Stimulated activated naive CD4-positive, alpha-beta T cell treated with Interleukin-2 at 50 U/mL for 16 hours (primary cell): ENCODE results near the gene STK38L.

Source experiments
- DNase-seq: peaks from one replicate; lab custom pipeline; 2025; lab: John Stamatoyannopoulos, UW

Gene STK38L

GRCh38 chr12:27243804-27244688, at the start of gene STK38L:
TSS of gene STK38L (plus strand) at chr12:27244286. CDS start at chr12:27297721, 53,435 bp downstream.
- DNase-seq = peak; percentile 95

DNA sequence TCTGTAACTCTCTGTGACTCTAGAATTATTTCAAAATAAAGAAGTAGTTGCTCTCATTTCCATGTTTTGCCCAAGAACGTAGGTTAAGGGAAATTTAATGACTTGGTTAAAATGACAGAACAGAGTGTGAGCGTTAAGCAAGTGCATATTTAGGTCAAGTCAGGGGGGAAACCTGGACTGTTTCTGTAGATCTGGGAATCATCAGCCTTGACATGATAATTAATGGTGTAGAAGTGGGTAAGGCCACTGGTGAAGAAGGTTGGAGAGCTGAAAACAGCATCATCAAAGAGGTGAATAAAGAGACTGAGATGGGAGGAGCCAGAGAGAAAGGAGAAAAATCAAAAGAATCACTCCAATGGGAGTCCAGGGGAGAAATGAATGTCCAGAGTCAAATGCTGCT, 49.4 kb upstream of the STK38L start:
- DNase-seq = no peak

DNA sequence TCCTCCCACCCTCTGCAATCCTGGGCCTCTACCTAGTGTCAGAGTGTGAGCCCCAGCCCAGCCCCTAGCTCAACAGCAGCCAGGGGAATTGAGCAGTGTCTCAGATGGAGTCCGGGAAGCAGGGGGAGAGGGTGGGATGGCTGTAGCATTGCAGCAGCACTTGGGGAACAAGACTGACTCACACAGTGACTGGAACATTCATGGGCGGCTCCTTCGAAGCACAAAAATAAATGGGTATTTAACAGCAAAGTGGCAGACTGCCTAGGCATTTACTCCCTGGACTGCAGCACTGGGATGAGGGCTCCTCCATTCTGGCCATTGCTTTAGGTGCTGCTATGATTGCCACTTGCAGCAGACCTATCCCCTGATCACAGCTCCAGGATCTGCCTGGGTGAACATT, 46.0 kb upstream of the STK38L start:
- no peak for DNase-seq

DNA sequence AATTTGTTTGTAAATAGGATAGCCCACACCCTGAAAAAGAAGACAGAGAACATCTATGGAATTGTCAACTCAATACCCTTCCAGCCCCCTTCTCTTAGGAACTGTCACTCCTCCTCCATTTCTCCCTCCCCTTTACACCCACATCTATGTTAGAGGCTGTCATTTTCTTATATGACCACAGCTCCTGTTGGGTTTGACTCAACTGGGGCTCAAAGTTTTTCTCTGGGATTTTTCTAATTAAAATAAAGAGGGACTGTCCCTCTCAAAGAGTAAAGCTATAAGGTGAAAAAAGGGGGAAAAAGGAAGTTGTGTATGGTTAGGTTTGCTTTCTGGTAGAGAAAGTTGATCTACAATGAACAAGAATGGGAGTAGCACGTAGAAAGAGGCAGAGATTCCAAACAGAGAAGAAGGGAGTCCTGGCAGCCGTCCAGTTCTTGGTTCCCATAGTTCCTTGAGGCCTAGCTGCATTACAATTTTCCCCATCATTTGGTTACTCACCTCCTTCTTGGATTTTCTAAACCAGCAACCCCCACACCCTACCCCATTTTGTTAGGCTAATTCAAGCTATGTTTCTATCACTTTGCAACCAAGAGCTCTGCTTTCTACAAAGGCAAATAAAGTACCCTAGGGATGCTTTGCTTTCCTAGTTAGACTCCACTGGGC, 44.3 kb upstream of the STK38L start:
- DNase-seq = no peak

DNA sequence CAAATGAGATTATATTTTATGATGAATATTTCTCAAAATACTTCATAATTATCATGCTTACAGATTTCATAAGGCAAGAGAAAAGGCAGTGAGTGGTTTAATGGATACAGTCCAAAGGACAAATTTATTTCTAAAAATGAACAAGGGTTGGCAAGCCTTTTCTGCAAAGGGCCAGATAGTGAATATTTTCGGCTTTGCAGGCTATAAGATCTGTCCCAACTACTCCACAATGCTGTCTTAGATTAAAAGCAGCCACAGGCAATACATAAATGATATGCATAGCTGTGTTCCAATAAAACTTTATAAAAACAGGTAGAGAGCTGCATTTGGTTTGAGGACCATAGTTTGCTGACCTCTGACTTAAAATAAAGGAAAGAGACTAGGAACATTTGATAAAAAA, 42.9 kb upstream of the STK38L start:
- no peak for DNase-seq

- DNase-seq = no peak
Observed at GRCh38 chr12:27206801-27207502, 37.1 kb upstream of the STK38L start.

DNA sequence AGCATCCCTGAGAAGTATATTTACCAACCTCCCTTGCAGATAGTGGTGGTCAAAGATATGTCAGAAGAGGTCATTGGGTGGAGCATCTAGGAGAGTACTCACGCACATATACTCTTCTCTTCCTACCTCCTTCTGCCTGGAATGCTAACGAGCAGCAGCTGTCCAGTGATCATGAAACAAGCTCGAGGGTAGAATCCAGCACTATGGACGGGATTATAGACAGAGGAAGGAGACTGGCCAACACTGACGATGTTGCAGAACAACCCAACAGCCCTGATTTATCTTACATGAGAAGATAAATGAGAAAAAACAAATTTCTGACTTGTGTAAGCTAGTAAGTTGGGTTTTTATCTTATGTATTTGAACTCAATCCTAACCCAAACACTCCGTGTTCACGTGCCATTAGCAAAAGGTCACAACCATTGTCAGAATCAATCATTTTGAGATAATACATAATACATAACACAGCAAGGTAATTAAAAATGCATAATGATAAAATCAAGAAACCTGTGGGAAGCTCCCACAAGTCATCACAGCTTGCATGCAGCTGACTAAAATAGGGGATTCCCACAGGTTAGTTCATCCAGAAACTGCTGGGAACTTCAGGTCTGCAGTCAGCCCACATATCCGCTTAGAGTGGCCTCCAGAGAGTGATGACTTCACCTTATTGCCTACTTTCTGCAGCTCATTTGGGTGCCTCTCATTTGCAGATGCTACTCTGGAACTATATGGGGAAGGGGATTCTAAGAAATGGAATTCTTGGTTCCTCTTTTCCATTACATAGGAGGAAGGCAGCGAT, 36.3 kb upstream of the STK38L start:
- DNase-seq = peak; percentile 19

DNA sequence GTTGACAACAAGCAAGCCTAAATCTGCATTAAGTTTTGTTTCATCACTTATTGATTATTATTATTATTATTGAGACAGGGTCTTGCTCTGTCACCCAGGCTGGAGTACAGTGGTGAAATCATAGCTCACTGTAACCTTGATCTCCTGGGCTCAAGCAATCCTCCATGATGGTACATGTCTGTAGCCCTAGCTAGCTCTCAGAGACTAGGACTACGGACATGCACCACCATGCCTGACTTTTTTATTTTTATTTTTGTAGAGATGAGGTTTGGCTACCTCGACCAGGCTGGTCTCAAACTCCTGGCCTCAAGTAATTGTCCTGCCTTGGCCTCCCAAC, 35.7 kb upstream of the STK38L start:
- DNase-seq = no peak

- DNase-seq = no peak
Observed at GRCh38 chr12:27209257-27209910, 34.7 kb upstream of the STK38L start.

DNA sequence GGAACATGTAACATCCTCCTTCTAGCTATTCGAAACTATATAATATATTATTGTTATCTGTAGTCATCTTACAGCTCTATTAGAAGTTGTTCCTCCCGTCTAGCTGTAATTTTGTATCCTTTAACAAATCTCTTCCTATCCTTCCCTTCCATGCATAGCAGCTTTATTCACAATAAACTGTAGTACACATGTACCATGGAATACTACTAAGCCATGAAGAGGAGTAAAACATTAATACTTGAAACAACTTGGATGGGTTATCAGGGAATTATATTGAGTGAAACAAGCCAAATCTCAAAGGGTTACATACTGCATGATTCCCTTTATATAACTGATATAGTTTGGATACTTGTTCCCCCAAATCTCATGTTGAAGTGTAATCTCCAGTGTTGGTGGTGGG, 33.9 kb upstream of the STK38L start:
- DNase-seq = no peak

GRCh38 chr12:27212861-27213260, 31.2 kb upstream of the STK38L start:
- DNase-seq = no peak

DNA sequence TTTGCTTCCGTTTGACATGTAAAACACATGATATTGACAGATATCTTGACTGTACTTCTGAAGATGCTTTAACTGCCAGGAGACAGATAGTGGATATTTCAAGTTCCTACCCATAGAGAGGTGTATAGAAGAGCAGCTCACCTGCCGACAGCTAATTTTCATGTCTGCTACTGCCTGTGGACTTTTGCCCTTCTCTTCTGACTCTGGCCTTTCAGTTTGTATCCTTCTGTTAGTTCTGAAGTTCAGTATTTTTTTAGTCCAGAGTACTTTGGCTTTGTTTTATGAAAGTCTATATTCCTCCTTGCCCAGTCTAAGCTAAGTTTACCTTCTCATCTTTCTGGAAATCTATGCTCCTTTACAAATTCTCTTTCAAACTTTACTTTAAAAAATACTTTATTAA, 30.8 kb upstream of the STK38L start:
- no peak for DNase-seq

DNA sequence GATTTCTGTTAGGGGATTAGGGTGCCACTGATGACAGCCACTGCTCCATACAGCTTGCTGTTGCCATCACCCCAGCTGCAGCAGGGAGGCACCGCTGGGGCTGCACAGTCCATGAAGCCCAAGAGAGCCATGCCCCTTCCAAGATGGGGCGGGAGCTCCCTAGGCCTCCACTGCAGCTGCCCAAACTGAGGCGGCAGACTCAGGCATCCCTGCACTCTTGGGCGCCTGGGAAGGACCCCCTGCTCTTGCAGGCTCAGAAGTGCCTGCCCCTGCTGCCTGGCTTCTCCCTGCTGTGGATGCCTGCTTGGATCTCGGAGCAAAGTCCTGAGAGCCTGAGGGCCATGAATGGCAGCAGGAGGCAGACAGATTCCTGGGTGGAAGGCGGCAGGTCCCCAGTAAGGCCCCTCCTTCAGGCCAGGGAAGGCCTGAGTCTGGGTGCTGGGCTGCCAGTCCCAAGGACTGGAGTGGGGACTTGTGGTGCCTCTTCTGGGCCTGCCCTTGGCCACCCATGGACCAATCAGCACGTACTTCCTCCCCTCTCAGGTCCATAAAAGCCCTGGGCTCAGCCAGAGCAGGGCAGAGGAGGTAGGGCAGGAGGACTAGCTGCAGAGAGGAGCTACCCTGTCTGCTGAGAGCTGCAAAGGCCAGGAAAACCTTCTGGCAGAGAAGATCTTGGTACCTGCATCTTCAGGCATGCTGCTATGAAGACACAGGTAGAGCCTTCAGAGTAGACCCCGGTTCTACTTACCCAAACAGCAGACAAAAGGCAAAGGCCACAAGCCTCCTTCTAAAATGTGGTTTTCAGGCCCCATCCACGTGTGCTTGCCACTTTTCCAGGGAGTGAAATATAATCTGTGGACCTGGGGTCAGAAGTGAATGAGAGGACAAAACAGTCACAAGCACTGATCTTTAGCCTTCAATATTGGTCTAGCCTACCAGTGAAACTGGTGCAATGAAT, 30.0 kb upstream of the STK38L start:
- DNase-seq = no peak

DNA sequence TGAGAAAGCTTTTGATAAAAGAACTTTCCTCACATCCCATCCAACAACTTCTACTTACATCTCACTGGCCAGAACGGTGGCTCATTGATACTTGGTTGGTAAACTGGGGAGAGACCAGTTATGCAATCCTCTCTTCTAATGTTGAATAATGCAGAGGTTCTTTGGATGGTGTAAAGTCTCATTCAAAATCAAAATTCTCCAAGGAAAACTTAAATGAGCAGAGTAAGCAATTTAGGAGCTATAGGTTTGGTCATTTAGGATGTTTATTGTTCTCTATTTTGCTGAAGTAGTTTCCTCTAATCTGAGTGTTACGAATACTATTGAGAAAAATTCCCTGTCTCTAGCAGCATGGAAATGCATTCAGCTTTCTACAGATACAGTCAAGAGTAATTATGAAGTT, 26.5 kb upstream of the STK38L start:
- DNase-seq = no peak

DNA sequence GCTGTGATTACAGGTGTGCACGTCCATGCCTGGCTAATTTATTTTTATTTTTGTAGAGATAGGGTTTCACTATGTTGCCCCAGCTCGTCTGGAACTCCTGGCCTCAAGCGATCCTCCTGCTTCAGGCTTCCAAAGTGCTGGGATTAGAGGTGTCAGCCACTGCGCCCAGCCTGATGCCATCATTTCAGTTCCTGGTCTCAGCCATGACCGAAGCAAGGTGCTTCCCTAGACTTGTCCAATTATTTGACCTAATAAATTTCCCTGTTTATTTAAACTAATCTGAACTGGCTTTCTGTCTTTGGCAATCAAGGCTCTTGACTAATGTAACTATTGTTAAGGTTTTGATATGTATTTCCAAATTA, 24.4 kb upstream of the STK38L start:
- DNase-seq = no peak

DNA sequence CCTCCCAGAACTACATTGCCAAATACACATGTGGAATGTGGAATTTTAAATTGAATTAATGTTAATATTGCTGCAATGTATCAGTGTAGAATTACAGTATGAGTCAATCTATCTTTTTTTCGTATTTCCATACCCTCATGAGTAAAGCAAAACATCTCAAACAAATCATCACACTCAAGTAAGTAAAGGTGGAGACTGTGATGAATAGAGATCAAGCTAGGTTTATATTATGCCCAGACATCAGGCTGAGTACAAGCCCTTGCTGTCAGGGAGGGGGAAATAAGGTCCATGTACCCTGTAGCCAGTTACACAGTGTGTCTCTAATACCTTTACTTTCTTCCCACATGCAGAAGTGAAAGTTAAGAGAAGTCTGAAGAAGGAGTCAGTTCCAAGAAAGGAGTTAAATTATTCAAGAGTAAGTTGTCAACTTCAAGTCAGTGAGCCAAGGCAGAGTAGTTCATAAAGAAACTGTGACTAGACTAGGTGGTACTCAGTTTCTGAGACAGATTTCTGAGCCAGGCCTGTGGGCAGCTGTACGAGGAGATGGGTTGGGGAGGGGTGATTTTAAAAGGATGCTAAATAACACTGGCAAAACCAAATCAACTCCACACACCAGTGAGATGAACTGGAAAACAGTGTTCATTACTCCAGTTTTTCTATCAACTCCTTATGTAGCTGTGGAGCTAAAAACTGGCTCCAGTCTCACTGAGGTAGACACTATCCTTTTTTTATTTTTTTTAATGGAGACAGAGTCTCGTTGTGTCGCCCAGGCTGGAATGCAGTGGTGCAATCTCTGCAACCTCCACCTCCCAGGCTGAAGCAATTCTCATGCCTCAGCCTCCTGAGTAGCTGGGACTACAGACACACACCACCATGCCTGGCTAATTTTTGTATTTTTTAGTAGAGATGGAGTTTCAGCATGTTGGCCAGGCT, 23.8 kb upstream of the STK38L start:
- DNase-seq = no peak

DNA sequence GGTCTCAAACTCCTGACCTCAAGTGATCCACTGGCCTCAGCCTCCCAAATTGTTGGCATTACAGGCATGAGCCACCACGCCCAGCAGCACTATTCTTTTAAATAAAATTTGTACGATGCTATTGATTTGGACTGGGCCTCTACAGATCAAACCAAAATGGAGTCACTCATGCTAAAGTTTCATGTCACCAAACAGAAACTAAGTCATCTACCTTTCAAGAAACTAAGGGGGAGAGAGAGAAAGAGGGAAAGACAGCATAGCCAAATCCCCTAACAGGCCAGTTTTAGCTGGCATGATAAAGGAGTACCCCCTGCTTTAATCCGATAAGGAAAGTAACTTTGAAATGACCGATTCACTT, 23.1 kb upstream of the STK38L start:
- DNase-seq = no peak

DNA sequence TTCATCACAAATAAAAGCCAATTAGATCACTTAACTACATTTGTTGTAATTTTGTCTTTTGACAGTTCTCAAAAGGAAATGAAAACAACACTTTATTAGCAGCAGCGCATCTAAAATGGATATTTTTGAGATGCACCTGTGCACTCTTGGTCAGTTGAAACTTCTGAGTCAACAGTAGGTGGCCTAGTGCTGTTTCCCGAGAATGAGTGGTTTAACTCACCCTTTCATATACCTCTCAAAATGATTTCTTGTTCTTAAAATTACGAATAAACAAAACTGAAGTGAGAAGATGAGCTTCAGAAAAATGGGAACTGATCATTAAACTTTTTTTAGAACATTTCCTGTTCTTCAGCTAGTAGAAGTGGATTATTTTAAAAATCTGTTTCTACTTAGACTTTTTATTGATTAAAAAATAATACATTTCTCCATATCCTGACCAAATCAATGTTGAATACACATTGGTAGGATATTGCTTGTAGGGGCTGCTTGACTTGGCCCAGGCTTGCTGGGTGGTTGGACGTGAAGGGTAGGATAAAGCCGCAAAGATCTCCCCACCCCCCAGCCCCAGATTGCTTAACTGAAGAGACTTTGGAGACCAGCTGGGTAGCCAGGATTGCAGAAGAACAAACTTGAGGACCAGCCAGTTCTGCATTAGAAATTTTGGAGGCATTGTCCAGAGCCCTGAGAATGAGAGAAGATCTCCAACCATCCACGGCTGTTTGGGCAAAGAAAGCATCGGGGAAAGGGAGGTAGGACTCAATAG, 22.3 kb upstream of the STK38L start:
- no peak for DNase-seq

- DNase-seq = no peak
Observed at GRCh38 chr12:27226407-27226929, 17.6 kb upstream of the STK38L start.
